MCF 10A (cell line): ENCODE results near the gene SPAG16. TPM values are rescaled to one million over a fixed set of nuclear protein-coding genes. Genes with fewer than 3 reads are reported as not detected.
A peak's percentile ranks its signal among the peaks of the same experiment; 100 is the strongest.

Source experiments
- BruUV-seq: library from RNA; stranded (reverse); fragments of 400-500 nt; replicated peaks from 2 replicates; lab custom pipeline; 2021; lab: Mats Ljungman, UMichigan
- CTCF ChIA-PET: fragments of 300-600 bp; sonication (Branson Sonifier 250); formaldehyde crosslinking; extraction: SDS; loops from one replicate; lab custom pipeline; 2021; ENCODE audit warnings: antibody characterized with exemption, inconsistent platforms; lab: Yijun Ruan, JAX
- POLR2A ChIA-PET: fragments of 300-600, 350-650 bp; sonication (Branson Sonifier 250); formaldehyde crosslinking; extraction: SDS; loops from one replicate; lab custom pipeline; 2020; ENCODE audit warnings: antibody characterized with exemption, inconsistent platforms; lab: Yijun Ruan, JAX
- DNase-seq: peaks from one replicate; pipeline ENCODE4 v3.0.0-alpha.2; 2018; ENCODE audit not compliant: unreplicated experiment
- H3K27ac Mint-ChIP-seq: one replicate; pipeline ENCODE4 v1.8.0; 2022; ENCODE audit warnings: mild to moderate bottlenecking, low read depth, mixed read lengths; ENCODE audit not compliant: unreplicated experiment
- H3K27me3 Mint-ChIP-seq: one replicate; pipeline ENCODE4 v1.8.0; 2022; ENCODE audit warnings: mixed read lengths; ENCODE audit not compliant: insufficient read depth, unreplicated experiment
- H3K36me3 Mint-ChIP-seq: one replicate; pipeline ENCODE4 v1.8.0; 2022; ENCODE audit warnings: mild to moderate bottlenecking, moderate library complexity, mixed read lengths; ENCODE audit not compliant: insufficient read depth, unreplicated experiment
- H3K4me1 Mint-ChIP-seq: one replicate; pipeline ENCODE4 v1.8.0; 2022; ENCODE audit warnings: mixed read lengths; ENCODE audit not compliant: insufficient read depth, unreplicated experiment
- H3K4me3 Mint-ChIP-seq: one replicate; pipeline ENCODE4 v1.8.0; 2022; ENCODE audit warnings: mild to moderate bottlenecking, moderate library complexity, mixed read lengths; ENCODE audit not compliant: unreplicated experiment
- H3K9me3 Mint-ChIP-seq: one replicate; pipeline ENCODE4 v1.8.0; 2022; ENCODE audit warnings: mixed read lengths; ENCODE audit not compliant: unreplicated experiment
- intact Hi-C: fragments of 100-400 bp; cut with micrococcal nuclease; formaldehyde crosslinking; loops from 2 replicates; pipeline ENCODE4 v1.14.1; 2022
- total RNA-seq: library from RNA; stranded (reverse); gene quantifications from 2 replicates; pipeline ENCODE4 v1.2.3, GENCODE V29; 2022
- TF ChIP-seq, protein P1 (sequence below): fragments of 200-600 bp; IDR thresholded peaks from one replicate; pipeline ENCODE4 v1.8.0; 2022; ENCODE audit warnings: antibody characterized with exemption, mild to moderate bottlenecking; ENCODE audit not compliant: unreplicated experiment

Gene SPAG16
- total RNA-seq, 1 experiment from 2014 or later = 11.5 TPM

DNA sequence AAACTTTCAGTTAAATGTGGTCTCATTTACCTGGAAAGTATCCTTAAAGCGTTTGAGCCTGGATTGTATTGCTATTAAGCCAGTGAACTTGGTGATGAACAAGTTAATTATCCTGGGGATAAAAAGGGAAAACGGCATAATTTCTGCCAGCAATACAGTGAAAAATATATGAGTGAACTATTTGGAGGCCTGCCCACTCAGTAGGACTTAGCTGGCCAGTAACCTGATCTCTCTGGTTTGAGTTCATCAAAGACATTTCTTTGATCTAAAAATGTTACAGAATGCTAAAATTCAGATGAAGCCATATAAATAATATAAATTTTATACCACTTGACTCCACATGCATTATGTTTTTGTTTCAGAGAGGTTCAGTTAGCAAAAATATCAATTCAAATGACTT is 885.5 kb downstream of the SPAG16 start:
- Mint-ChIP-seq H3K27ac (no peak overlapping the region), H3K4me1 (no peaks in the 10 kb centered on the region), H3K4me3 (no peak overlapping the region), H3K27me3 (no peaks in the 10 kb centered on the region), H3K36me3 (no peaks in the 10 kb centered on the region), H3K9me3 (no peaks in the 10 kb centered on the region)
- peak; percentile 8 for DNase-seq
- ChIA-PET CTCF (interaction anchor here (0.6 kb wide), 1 partner anchor 62 kb away, joined by 4 read pairs; no protein-coding TSS in a partner anchor), POLR2A (no interaction called here)
- no TSS peak for BruUV-seq
- intact Hi-C loops = no loop called here
- TF ChIP-seq, protein P1, sequence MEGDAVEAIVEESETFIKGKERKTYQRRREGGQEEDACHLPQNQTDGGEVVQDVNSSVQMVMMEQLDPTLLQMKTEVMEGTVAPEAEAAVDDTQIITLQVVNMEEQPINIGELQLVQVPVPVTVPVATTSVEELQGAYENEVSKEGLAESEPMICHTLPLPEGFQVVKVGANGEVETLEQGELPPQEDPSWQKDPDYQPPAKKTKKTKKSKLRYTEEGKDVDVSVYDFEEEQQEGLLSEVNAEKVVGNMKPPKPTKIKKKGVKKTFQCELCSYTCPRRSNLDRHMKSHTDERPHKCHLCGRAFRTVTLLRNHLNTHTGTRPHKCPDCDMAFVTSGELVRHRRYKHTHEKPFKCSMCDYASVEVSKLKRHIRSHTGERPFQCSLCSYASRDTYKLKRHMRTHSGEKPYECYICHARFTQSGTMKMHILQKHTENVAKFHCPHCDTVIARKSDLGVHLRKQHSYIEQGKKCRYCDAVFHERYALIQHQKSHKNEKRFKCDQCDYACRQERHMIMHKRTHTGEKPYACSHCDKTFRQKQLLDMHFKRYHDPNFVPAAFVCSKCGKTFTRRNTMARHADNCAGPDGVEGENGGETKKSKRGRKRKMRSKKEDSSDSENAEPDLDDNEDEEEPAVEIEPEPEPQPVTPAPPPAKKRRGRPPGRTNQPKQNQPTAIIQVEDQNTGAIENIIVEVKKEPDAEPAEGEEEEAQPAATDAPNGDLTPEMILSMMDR = no peak

DNA sequence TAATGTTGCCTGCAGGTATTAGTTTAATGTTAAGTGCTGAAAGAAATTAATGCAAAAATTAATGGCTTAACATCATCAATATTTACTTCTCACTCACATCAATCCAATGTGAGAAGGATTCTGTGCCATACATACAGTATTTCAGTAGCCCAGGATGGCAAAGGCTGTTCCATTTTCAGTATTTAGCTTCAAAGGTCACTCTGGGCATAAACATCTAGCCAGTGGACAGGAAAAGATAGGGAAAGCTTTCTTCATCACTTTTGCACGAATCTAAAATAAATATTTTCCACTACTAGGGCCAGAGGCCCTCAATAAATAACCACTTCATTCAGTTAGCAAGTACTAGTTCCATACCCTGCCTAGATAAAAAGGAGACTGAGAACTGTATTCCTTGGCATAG is 890.3 kb downstream of the SPAG16 start:
- CTCF ChIA-PET = interaction anchor here (0.9 kb wide), 1 partner anchor 11 kb away, joined by 3 read pairs; no protein-coding TSS in a partner anchor
- H3K27ac Mint-ChIP-seq = no peak overlapping the region
- H3K27me3 Mint-ChIP-seq = no peaks in the 10 kb centered on the region
- H3K36me3 Mint-ChIP-seq = no peaks in the 10 kb centered on the region
- H3K9me3 Mint-ChIP-seq = no peaks in the 10 kb centered on the region
- intact Hi-C loops = no loop called here
- no peak overlapping the region for H3K4me3 Mint-ChIP-seq
- no TSS peak for BruUV-seq
- H3K4me1 Mint-ChIP-seq = no peaks in the 10 kb centered on the region
- POLR2A ChIA-PET = no interaction called here
- DNase-seq = no peak
- TF ChIP-seq, protein P1 = no peak

DNA sequence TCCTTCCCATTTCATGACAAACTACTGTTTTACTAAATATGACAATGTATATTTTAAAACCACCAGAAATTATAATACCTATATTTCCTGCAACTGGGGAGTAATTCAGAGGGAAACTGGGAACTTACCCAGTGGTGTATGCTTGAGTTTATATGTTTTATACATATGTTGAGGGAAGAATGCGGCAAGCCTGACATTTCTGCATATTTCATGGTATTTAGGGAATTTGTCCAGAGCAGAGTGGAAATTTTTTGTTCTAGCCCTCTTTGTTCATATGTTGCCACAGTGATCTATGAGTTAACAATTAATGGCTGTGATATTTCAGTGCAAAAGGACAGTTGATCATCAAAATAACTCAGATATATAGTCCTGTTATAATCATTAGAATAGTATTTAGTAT is 895.8 kb downstream of the SPAG16 start:
- intact Hi-C loops = no loop called here
- no TSS peak for BruUV-seq
- CTCF ChIA-PET = interaction anchor here (0.5 kb wide), 2 partner anchors 359 to 361 kb away, joined by 3 to 4 read pairs; no protein-coding TSS in a partner anchor
- H3K27me3 Mint-ChIP-seq = no peaks in the 10 kb centered on the region
- no peaks in the 10 kb centered on the region for H3K9me3 Mint-ChIP-seq
- no peak for DNase-seq
- TF ChIP-seq, protein P1 = no peak
- H3K36me3 Mint-ChIP-seq = no peaks in the 10 kb centered on the region
- no peaks in the 10 kb centered on the region for H3K4me1 Mint-ChIP-seq
- POLR2A ChIA-PET = no interaction called here
- no peak overlapping the region for H3K4me3 Mint-ChIP-seq
- no peak overlapping the region for H3K27ac Mint-ChIP-seq

DNA sequence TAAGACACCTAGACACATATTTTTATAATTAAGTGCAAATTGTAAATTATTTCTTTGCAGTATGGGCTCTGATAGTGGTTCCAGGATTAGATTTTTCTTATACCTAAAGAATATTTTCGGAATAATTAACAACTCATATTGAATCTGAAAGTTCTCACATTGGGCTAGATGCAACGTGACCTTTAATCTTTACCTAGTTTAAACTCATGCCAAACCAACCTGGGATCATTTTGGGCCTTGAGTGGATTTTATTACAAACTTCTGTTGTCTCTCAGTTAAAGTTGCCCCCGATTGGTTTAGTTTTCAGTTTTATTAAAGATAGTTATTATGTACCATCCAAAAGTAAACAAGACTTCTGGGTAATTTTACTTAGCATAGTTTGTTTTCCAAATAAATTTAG is 896.4 kb downstream of the SPAG16 start:
- BruUV-seq = no TSS peak
- ChIA-PET POLR2A (no interaction called here), CTCF (interaction anchor here (0.5 to 0.6 kb wide), 3 partner anchors 263 to 362 kb away, joined by 3 to 4 read pairs (median 3); no protein-coding TSS in a partner anchor)
- no peaks in the 10 kb centered on the region for H3K4me1 Mint-ChIP-seq
- no peak overlapping the region for H3K27ac Mint-ChIP-seq
- H3K4me3 Mint-ChIP-seq = no peak overlapping the region
- no peaks in the 10 kb centered on the region for H3K9me3 Mint-ChIP-seq
- H3K27me3 Mint-ChIP-seq = no peaks in the 10 kb centered on the region
- DNase-seq = no peak
- H3K36me3 Mint-ChIP-seq = no peaks in the 10 kb centered on the region
- intact Hi-C loops = no loop called here
- TF ChIP-seq, protein P1 = no peak
